UCSD-AML1 (cell line): ENCODE data around the gene KCNQ1OT1.

Experiments
- DNase-seq: peaks from one replicate; lab custom pipeline; 2025; ENCODE audit not compliant: unreplicated experiment; lab: John Stamatoyannopoulos, UW

Gene KCNQ1OT1

DNA sequence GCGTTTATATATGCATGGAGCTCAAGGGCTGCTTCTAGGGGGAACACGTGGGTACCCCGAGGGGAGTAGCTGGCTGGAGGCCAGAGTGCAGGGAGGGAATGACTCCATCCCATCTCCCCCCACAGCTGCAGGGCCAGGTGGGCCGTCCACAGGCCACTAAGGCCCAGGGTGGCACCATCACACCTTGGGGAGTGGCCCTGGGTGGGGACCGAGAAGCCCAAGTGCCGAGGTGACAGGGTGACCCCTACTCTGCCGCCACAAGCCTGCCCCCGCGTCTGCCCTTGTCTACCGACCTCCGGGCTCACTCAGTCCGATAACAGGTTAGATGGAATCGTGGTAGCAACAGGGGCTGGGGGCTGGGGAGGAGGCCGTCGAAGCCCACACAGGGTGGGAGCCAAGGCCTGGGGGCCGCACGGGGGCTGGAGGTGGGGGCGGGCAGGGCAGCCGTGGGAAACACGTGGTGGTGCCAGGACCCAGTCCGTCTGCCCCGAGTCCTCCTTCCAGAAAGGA is 125.7 kb downstream of the KCNQ1OT1 start:
- DNase-seq = no peak

- DNase-seq = no peak
These were observed 126.4 kb downstream of the KCNQ1OT1 start for GRCh38 chr11:2573240-2574042.

DNA sequence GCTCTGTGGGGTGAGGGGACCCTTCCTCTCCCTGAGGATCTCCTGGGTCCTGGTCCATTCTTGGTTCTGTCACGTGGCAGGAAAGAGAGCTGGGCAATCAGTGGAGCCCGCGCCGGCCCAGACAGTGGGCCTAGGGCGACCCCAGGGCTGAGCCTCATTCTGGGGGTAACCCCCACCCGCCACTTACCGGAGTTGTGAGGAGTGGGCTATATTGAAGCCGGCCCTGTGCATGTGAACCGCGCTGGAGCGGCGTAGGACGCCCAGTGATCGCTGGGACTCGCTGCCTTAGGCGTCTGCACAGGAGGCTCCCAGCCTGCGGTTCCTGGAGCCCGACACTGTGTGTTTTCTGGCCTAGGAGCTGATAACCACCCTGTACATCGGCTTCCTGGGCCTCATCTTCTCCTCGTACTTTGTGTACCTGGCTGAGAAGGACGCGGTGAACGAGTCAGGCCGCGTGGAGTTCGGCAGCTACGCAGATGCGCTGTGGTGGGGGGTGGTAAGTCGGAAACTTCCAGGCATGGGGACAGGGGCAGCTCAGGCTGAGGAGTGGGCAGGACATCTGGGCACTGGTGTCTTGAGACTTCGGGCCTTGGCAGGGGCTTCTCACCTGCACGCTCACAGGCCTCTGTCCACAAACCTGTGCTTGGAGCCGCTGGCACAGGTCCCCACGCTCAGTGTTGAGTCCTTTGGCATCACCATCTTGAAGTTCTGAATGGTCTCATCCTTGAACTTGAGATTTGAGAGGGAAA is 127.1 kb downstream of the KCNQ1OT1 start:
- DNase-seq = no peak

GRCh38 chr11:2571598-2572281 is 128.1 kb downstream of the KCNQ1OT1 start:
- DNase-seq = no peak

- no peak for DNase-seq
These were observed 128.8 kb downstream of the KCNQ1OT1 start for GRCh38 chr11:2570841-2571597.

- no peak for DNase-seq
These were observed 129.5 kb downstream of the KCNQ1OT1 start for GRCh38 chr11:2570211-2570811.

- no peak for DNase-seq
These were observed 130.0 kb downstream of the KCNQ1OT1 start for GRCh38 chr11:2569731-2570210.

- no peak for DNase-seq
These were observed 130.5 kb downstream of the KCNQ1OT1 start for GRCh38 chr11:2569321-2569721.

- no peak for DNase-seq
These were observed 132.6 kb downstream of the KCNQ1OT1 start for GRCh38 chr11:2567026-2567671.

GRCh38 chr11:2566223-2567025 is 133.4 kb downstream of the KCNQ1OT1 start:
- no peak for DNase-seq

DNA sequence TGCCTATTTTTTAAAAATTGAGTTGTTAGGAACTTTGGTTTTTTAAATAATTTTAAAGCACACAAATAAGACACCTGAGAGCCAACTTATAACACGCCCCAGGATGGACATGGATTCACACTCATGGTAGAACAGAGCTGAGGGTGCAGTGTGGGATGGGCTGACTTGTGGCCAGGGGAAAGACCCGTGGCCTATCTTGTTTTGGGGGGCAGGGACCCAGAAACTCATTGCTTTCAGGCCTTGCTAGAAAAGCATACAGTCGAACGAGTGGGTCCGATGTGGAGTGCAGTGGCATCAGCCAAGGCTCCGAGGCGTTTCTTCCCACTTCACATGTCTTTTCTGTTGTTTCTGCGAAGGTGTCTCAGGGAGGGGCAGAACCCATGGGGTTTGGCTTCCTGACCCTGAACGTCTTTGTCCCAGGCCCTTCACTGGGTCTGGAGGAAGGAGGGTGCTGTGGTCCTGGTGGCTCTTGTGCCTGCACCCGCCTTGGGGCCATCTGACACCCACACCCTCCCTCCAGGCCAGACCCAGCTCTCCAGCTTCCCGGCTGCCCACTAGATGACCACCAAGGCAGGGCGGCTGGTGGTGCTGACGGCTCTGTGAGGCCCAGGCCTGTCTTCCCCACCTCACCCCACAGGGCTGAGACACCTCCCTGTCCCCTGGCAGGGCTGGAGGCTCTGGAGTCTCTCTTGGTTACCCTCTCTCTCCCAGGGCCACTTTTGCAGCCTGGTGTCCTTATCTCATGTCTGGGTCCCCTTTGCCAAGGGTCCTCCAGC is 134.2 kb downstream of the KCNQ1OT1 start:
- DNase-seq = no peak

GRCh38 chr11:2564588-2565425 is 135.0 kb downstream of the KCNQ1OT1 start:
- no peak for DNase-seq

DNA sequence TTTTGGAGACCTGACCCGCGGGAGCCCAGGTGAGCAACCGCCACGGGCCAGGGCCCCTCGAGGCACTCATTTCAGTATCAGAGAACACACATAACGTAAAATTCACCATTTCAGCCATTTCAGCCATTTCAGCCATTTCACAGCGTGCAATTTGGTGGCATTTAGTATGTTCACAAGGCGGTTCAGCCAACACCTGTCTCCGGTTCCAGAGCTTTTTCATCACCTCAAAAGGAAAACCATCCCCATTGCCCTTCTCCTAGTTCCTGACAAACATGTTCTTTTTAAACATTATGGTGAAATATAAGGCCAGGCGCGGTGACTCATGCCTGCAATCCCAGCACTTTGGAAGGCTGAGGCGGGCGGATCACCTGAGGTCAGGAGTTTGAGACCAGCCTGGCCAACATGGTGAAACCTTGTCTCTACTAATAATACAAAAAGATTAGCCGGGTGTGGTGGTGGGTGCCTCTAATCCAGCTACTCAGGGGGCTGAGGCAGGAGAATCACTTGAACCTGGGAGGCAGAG is 135.7 kb downstream of the KCNQ1OT1 start:
- no peak for DNase-seq

- DNase-seq = no peak
These were observed 136.4 kb downstream of the KCNQ1OT1 start for GRCh38 chr11:2563213-2564007.

- DNase-seq = no peak
These were observed 136.9 kb downstream of the KCNQ1OT1 start for GRCh38 chr11:2562890-2563212.
